RWPE2 (cell line): Measurements from ENCODE around the gene AADAC.

Experiments
- ATAC-seq: fragments of 200-7000 bp; cut with Tn5 transposase; 3 replicates; pipeline ENCODE4 v1.9.1; 2021; ENCODE audit warnings: low read depth
- DNase-seq: peaks from one replicate; pipeline ENCODE4 v3.0.0-alpha.2; 2020; ENCODE audit warnings: low spot score
- H3K27ac ChIP-seq: fragments of 450-650 bp; 2 replicates; pipeline ENCODE4 v1.5.1; 2017; ENCODE audit warnings: mild to moderate bottlenecking; ENCODE audit not compliant: poor library complexity, severe bottlenecking
- H3K27me3 ChIP-seq: fragments of 250-450 bp; sonication (Bioruptor Pico); 2 replicates; pipeline ENCODE4 v1.5.1; 2021; ENCODE audit warnings: mild to moderate bottlenecking, moderate library complexity; ENCODE audit not compliant: insufficient read depth, poor library complexity, severe bottlenecking
- H3K36me3 ChIP-seq: fragments of 250-450 bp; sonication (Bioruptor Pico); 2 replicates; pipeline ENCODE4 v1.5.1; 2020; ENCODE audit warnings: low read depth, mild to moderate bottlenecking, moderate library complexity
- H3K4me1 ChIP-seq: fragments of 250-450 bp; sonication (Bioruptor Pico); 2 replicates; pipeline ENCODE4 v1.5.1; 2021; ENCODE audit warnings: mild to moderate bottlenecking, moderate library complexity; ENCODE audit not compliant: insufficient read depth, poor library complexity, severe bottlenecking
- H3K4me3 ChIP-seq: fragments of 250-450 bp; sonication (Bioruptor Pico); 2 replicates; pipeline ENCODE4 v1.5.1; 2021; ENCODE audit warnings: mild to moderate bottlenecking, moderate library complexity; ENCODE audit not compliant: severe bottlenecking
- H3K9me3 ChIP-seq: fragments of 250-450 bp; sonication (Bioruptor Pico); 2 replicates; pipeline ENCODE4 v1.5.1; 2021; ENCODE audit warnings: mild to moderate bottlenecking, moderate library complexity; ENCODE audit not compliant: severe bottlenecking
- CTCF ChIP-seq: fragments of 450-650 bp; IDR thresholded peaks from one replicate; pipeline ENCODE4 v1.5.1; 2017; ENCODE audit warnings: mild to moderate bottlenecking, moderate library complexity; ENCODE audit not compliant: poor library complexity, severe bottlenecking

The AADAC gene

GRCh38 chr3:151817473-151817872, 3.6 kb downstream of the AADAC start:
- H3K27me3 ChIP-seq = no peaks in the 10 kb centered on the region
- no peaks in the 10 kb centered on the region for H3K36me3 ChIP-seq
- no peak for TF ChIP-seq CTCF
- no peak for DNase-seq
- ATAC-seq = no peak
- H3K9me3 ChIP-seq = no peaks in the 10 kb centered on the region
- no peak overlapping the region for H3K4me3 ChIP-seq
- peaks cover 8% of the 10 kb centered on the region for H3K4me1 ChIP-seq
- H3K27ac ChIP-seq = no peak overlapping the region

GRCh38 chr3:151818361-151818760, 4.4 kb downstream of the AADAC start:
- no peak for DNase-seq
- no peak for TF ChIP-seq CTCF

GRCh38 chr3:151819910-151820309, 6.0 kb downstream of the AADAC start:
- TF ChIP-seq CTCF = no peak
- no peak for DNase-seq
- peaks cover 4% of the 10 kb centered on the region for H3K4me1 ChIP-seq
- ATAC-seq = no peak
- no peaks in the 10 kb centered on the region for H3K27me3 ChIP-seq
- no peaks in the 10 kb centered on the region for H3K36me3 ChIP-seq
- no peak overlapping the region for H3K4me3 ChIP-seq
- H3K27ac ChIP-seq = no peak overlapping the region
- no peaks in the 10 kb centered on the region for H3K9me3 ChIP-seq

More at GRCh38 chr3:151818361-151818760, 4.4 kb downstream of the AADAC start:
- Histone ChIP-seq H3K9me3 (no peaks in the 10 kb centered on the region), H3K4me3 (no peak overlapping the region), H3K27ac (no peak overlapping the region), H3K4me1 (peaks cover 8% of the 10 kb centered on the region), H3K36me3 (no peaks in the 10 kb centered on the region), H3K27me3 (no peaks in the 10 kb centered on the region)
- no peak for ATAC-seq

GRCh38 chr3:151827816-151828215, 13.9 kb downstream of the AADAC start:
- no peaks in the 10 kb centered on the region for H3K9me3 ChIP-seq
- no peaks in the 10 kb centered on the region for H3K27me3 ChIP-seq
- H3K27ac ChIP-seq = no peak overlapping the region
- peak; percentile 40; the same call in 2 of the 3 replicates for ATAC-seq
- no peak overlapping the region for H3K4me3 ChIP-seq
- no peaks in the 10 kb centered on the region for H3K4me1 ChIP-seq
- no peaks in the 10 kb centered on the region for H3K36me3 ChIP-seq
- DNase-seq = no peak
- no peak for TF ChIP-seq CTCF

GRCh38 chr3:151835751-151836525, 22.0 kb downstream of the AADAC start:
- H3K27me3 ChIP-seq = no peaks in the 10 kb centered on the region
- ATAC-seq = no peak
- H3K4me3 ChIP-seq = no peak overlapping the region
- no peak for DNase-seq
- no peaks in the 10 kb centered on the region for H3K9me3 ChIP-seq
- peak overlapping the region; percentile 63 for H3K27ac ChIP-seq
- peaks cover 26% of the 10 kb centered on the region for H3K4me1 ChIP-seq
- no peak for TF ChIP-seq CTCF
- no peaks in the 10 kb centered on the region for H3K36me3 ChIP-seq
